Trophoblast cell (in vitro differentiated cells and primary cell): ENCODE results near the gene AKAP7.
"Not testable (repeated sequence)": the region's sequence is repeated elsewhere in the genome, so short reads cannot be mapped to it uniquely, and the experiment has no call there.

ENCODE experiments used
- DNase-seq, 2 donors: peaks; one replicate each; pipeline ENCODE4 v3.0.0-alpha.2; 2016
- H2AFZ ChIP-seq: 2 replicates; pipeline ENCODE4 v1.6.1; 2013; ENCODE audit warnings: low read length, moderate library complexity, mild to moderate bottlenecking; ENCODE audit not compliant: insufficient read depth, poor library complexity
- H2AK5ac ChIP-seq: 2 replicates; pipeline ENCODE4 v1.6.1; 2013; ENCODE audit warnings: mild to moderate bottlenecking, low read length
- H2BK120ac ChIP-seq: 2 replicates; pipeline ENCODE4 v1.6.1; 2013; ENCODE audit warnings: low read length, mild to moderate bottlenecking, moderate library complexity; ENCODE audit not compliant: insufficient read depth, poor library complexity
- H2BK12ac ChIP-seq: 2 replicates; pipeline ENCODE4 v1.6.1; 2013; ENCODE audit warnings: mild to moderate bottlenecking, low read length, moderate library complexity
- H2BK5ac ChIP-seq: 2 replicates; pipeline ENCODE4 v1.6.1; 2013; ENCODE audit warnings: low read length, low read depth, moderate library complexity, mild to moderate bottlenecking; ENCODE audit not compliant: poor library complexity
- H3K14ac ChIP-seq: 2 replicates; pipeline ENCODE4 v1.6.1; 2013; ENCODE audit warnings: mild to moderate bottlenecking, low read length
- H3K18ac ChIP-seq: 2 replicates; pipeline ENCODE4 v1.6.1; 2013; ENCODE audit warnings: mild to moderate bottlenecking, low read length
- H3K23ac ChIP-seq: 2 replicates; pipeline ENCODE4 v1.6.1; 2013; ENCODE audit warnings: low read length
- H3K27ac ChIP-seq: 2 replicates; pipeline ENCODE4 v1.5.1; 2013; ENCODE audit warnings: low read depth, mild to moderate bottlenecking, inconsistent platforms, low read length, moderate library complexity
- H3K27me3 ChIP-seq: 2 replicates; pipeline ENCODE4 v1.6.1; 2013; ENCODE audit warnings: inconsistent platforms, mild to moderate bottlenecking, low read length, moderate library complexity; ENCODE audit not compliant: insufficient read depth
- H3K36me3 ChIP-seq, 2 experiments: 1 replicate in 1 of 2; 2 replicates in 1 of 2; pipeline ENCODE4 v1.6.1; 2013; ENCODE audit warnings: low read length in 2 of 2, mild to moderate bottlenecking in 2 of 2, moderate library complexity in 1 of 2; ENCODE audit not compliant: insufficient read depth in 2 of 2, control insufficient read depth in 1 of 2
- H3K4ac ChIP-seq: 2 replicates; pipeline ENCODE4 v1.6.1; 2013; ENCODE audit warnings: low read depth, mild to moderate bottlenecking, low read length, moderate library complexity
- H3K4me1 ChIP-seq, 2 experiments: 1 replicate in 1 of 2; 2 replicates in 1 of 2; pipeline ENCODE4 v1.6.1; 2013; ENCODE audit warnings: low read length in 2 of 2, mild to moderate bottlenecking in 2 of 2, moderate library complexity in 1 of 2; ENCODE audit not compliant: insufficient read depth in 2 of 2, control insufficient read depth in 1 of 2
- H3K4me2 ChIP-seq: 2 replicates; pipeline ENCODE4 v1.6.1; 2013; ENCODE audit warnings: inconsistent platforms, mild to moderate bottlenecking, low read length, moderate library complexity
- H3K4me3 ChIP-seq: 2 replicates; pipeline ENCODE4 v1.5.1; 2013; ENCODE audit warnings: mild to moderate bottlenecking, low read depth, low read length, inconsistent platforms
- H3K79me1 ChIP-seq: one replicate; pipeline ENCODE4 v1.6.1; 2013; ENCODE audit warnings: low read length
- H3K79me2 ChIP-seq: 2 replicates; pipeline ENCODE4 v1.6.1; 2013; ENCODE audit warnings: low read length, mild to moderate bottlenecking; ENCODE audit not compliant: control insufficient read depth, insufficient read depth, poor library complexity
- H3K9ac ChIP-seq: 2 replicates; pipeline ENCODE4 v1.6.1; 2013; ENCODE audit warnings: mild to moderate bottlenecking, low read length
- H3K9me3 ChIP-seq: 2 replicates; pipeline ENCODE4 v1.6.1; 2013; ENCODE audit warnings: low read depth, mild to moderate bottlenecking, control low read depth, inconsistent platforms, low read length; ENCODE audit not compliant: insufficient read depth
- H4K12ac ChIP-seq: 2 replicates; pipeline ENCODE4 v1.6.1; 2013; ENCODE audit warnings: low read depth, mild to moderate bottlenecking, low read length, moderate library complexity
- H4K8ac ChIP-seq: 2 replicates; pipeline ENCODE4 v1.6.1; 2013; ENCODE audit warnings: low read depth, mild to moderate bottlenecking, low read length, moderate library complexity
- H4K91ac ChIP-seq: one replicate; pipeline ENCODE4 v1.6.1; 2013; ENCODE audit warnings: low read depth, mild to moderate bottlenecking, low read length, moderate library complexity
- WGBS: extraction: QIAGEN DNeasy Blood & Tissue Kit; methylation state at CpG from one replicate; pipeline ENCODE4 v1.1.7; 2013; ENCODE audit warnings: missing lambda C conversion rate; ENCODE audit not compliant: insufficient read length, insufficient coverage; ENCODE audit errors: extremely low coverage; 5-methylcytosine and 5-hydroxymethylcytosine counted together

AKAP7 gene

GRCh38 chr6:131300826-131301225 lies 165.6 kb downstream of the AKAP7 start:
- H2AFZ ChIP-seq, H4K91ac ChIP-seq, H3K4me1 ChIP-seq, H3K4me3 ChIP-seq, H3K9ac ChIP-seq, H3K79me2 ChIP-seq, H2BK120ac ChIP-seq, H2BK12ac ChIP-seq, H3K27ac ChIP-seq, H3K27me3 ChIP-seq, H3K4ac ChIP-seq, H3K9me3 ChIP-seq, H3K14ac ChIP-seq, H3K4me2 ChIP-seq, H3K18ac ChIP-seq, H2BK5ac ChIP-seq, H3K23ac ChIP-seq, H2AK5ac ChIP-seq, DNase-seq, H4K8ac ChIP-seq, H4K12ac ChIP-seq, H3K36me3 ChIP-seq, H3K79me1 ChIP-seq: not testable (repeated sequence)
- WGBS = no CpG with 5 or more reads among the region's 7 CpGs

- H3K9me3 ChIP-seq = no peaks in the 10 kb centered on the region
- DNase-seq = no peak
- H2AK5ac ChIP-seq = no peak overlapping the region
- no peak overlapping the region for H4K8ac ChIP-seq
- H3K4me1 ChIP-seq = no peaks in the 10 kb centered on the region
- H3K79me1 ChIP-seq = no peaks in the 10 kb centered on the region
- no peak overlapping the region for H2BK5ac ChIP-seq
- H3K27me3 ChIP-seq = no peaks in the 10 kb centered on the region
- H2BK120ac ChIP-seq = no peak overlapping the region
- no peak overlapping the region for H2BK12ac ChIP-seq
- no peak overlapping the region for H4K91ac ChIP-seq
- H4K12ac ChIP-seq = no peak overlapping the region
- no peak overlapping the region for H3K27ac ChIP-seq
- no peak overlapping the region for H3K4ac ChIP-seq
- no peak overlapping the region for H3K14ac ChIP-seq
- no peak overlapping the region for H2AFZ ChIP-seq
- H3K18ac ChIP-seq = no peak overlapping the region
- H3K23ac ChIP-seq = no peak overlapping the region
- WGBS = no CpG with 5 or more reads among the region's 6 CpGs
- H3K4me3 ChIP-seq = no peak overlapping the region
- H3K4me2 ChIP-seq = no peak overlapping the region
- H3K9ac ChIP-seq = no peak overlapping the region
- H3K79me2 ChIP-seq = no peaks in the 10 kb centered on the region
- no peaks in the 10 kb centered on the region for H3K36me3 ChIP-seq
Measured at GRCh38 chr6:131303338-131303930, 168.2 kb downstream of the AKAP7 start.

- H3K23ac ChIP-seq = no peak overlapping the region
- no peaks in the 10 kb centered on the region for H3K79me1 ChIP-seq
- no peak overlapping the region for H3K4me2 ChIP-seq
- no peak overlapping the region for H2AFZ ChIP-seq
- no peak overlapping the region for H2AK5ac ChIP-seq
- DNase-seq = no peak
- H3K4me1 ChIP-seq = no peaks in the 10 kb centered on the region
- H3K9ac ChIP-seq = no peak overlapping the region
- H3K4ac ChIP-seq = no peak overlapping the region
- no peaks in the 10 kb centered on the region for H3K79me2 ChIP-seq
- no peaks in the 10 kb centered on the region for H3K36me3 ChIP-seq
- WGBS = no CpG with 5 or more reads among the region's 6 CpGs
- no peak overlapping the region for H4K91ac ChIP-seq
- no peak overlapping the region for H3K14ac ChIP-seq
- H3K27me3 ChIP-seq = no peaks in the 10 kb centered on the region
- H2BK120ac ChIP-seq = no peak overlapping the region
- no peak overlapping the region for H4K8ac ChIP-seq
- H3K18ac ChIP-seq = no peak overlapping the region
- no peak overlapping the region for H2BK5ac ChIP-seq
- H4K12ac ChIP-seq = no peak overlapping the region
- H3K27ac ChIP-seq = no peak overlapping the region
- H3K9me3 ChIP-seq = no peaks in the 10 kb centered on the region
- H3K4me3 ChIP-seq = no peak overlapping the region
- no peak overlapping the region for H2BK12ac ChIP-seq
Measured at GRCh38 chr6:131305037-131305850, 170.0 kb downstream of the AKAP7 start.

GRCh38 chr6:131309437-131309836 lies 174.2 kb downstream of the AKAP7 start:
- Histone ChIP-seq H2BK12ac (no peak overlapping the region), H2AFZ (no peak overlapping the region), H3K14ac (no peak overlapping the region), H4K91ac (no peak overlapping the region), H3K4me3 (no peak overlapping the region), H3K27me3 (no peaks in the 10 kb centered on the region), H3K18ac (no peak overlapping the region), H4K8ac (no peak overlapping the region), H2AK5ac (no peak overlapping the region), H3K4me1 (no peaks in the 10 kb centered on the region), H4K12ac (no peak overlapping the region), H3K23ac (no peak overlapping the region), H2BK120ac (no peak overlapping the region), H3K27ac (no peak overlapping the region), H3K79me2 (no peaks in the 10 kb centered on the region), H3K9ac (no peak overlapping the region), H3K9me3 (no peaks in the 10 kb centered on the region), H3K4me2 (no peak overlapping the region), H3K4ac (no peak overlapping the region), H3K79me1 (no peaks in the 10 kb centered on the region), H3K36me3 (no peaks in the 10 kb centered on the region), H2BK5ac (no peak overlapping the region)
- WGBS = no CpG with 5 or more reads among the region's 1 CpG
- DNase-seq = no peak
